Ammon's horn (tissue), 1 donor: ENCODE data around the gene TMEM151A.

Experiments
- DNase-seq: peaks from one replicate; pipeline ENCODE4 v3.0.0-alpha.2; 2016; ENCODE audit warnings: low spot score

TMEM151A gene

GRCh38 chr11:66336234-66337102, 44.8 kb downstream of the TMEM151A start, which contains the start of gene RIN1:
RIN1 (minus strand) TSS chr11:66336434; CDS start chr11:66336402, 32 bp downstream.
- DNase-seq, result peak; percentile 82

DNA sequence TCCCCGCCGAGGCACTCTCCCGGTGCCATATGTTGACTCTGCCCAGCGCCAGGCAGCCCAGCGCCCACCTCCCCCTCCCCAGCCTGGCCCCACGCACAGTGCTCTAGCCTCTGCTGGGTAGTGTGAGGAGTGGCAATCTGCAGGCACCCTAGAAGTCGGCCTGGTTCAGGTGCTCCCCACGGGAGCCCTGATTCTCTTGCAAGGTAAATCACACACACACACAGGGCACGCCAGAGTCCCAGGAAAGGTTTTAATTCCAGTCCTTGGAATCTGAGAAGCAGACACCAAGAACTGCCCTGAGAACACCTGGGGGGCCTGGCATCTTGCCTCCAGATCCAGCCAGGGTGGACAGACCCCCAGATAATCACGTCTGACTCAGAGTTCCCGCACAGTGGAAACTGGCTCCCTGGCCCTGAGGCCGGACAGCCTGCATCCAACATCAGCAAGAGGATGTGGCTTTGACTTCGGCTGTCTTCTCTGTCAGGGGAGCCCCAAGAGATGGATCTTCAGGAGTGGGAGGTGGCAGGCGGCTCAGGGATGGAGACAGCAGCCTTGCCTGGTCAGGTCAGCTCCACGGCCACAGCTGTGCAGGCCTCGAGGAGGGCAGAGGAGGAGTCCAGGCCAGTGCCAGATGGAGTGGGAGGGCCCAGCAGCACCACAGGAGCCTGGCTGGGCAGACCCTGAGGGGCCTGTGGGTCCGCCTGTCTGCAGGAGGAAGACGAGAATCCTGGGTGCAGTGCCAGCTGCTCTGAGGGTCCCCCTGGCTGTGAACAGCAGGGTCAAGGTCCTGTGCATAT, 45.6 kb downstream of the TMEM151A start:
- no peak for DNase-seq

DNA sequence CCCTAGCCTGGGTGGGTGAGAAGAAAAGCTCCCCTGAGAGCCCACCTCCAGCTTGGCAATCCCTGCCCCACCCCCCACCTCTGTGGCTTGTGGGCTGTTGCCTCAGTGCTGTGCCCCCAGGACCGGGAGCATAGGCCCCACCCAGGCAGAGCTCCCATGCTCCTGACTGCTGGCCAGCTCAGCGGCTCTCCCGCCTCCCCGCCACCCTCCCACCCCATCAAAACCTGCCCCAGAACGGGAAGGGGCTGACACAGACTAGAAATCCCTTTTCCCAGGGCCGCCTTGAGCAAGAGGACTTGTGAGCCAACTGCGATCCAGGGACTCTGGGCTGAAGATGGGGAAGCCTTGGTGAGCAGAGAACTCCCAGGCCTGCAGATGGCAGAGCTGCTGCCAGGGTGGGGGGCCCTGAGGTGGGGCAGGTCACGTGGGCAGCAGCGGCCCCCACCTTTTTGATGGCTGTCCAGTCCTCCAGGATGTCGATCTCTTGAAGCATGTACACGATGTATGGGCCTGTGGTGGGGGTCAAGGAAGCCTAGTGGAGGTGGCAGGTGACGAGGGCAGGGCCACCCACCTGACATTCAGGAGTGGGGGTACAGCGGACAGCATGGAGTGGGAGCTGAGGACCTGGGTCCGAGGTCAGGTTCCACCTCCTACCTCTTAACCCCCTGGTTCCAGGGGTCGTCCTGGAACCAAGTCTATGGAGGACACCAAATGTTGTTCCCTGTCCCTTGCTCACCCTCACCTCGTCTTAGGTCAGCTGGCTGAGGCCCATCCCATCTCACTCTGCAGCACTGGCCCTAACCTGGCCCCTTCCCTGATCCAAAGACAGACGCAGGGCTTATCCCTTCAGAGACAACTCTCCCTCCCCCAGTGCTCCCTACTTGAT, 46.8 kb downstream of the TMEM151A start:
- DNase-seq, result no peak

DNA sequence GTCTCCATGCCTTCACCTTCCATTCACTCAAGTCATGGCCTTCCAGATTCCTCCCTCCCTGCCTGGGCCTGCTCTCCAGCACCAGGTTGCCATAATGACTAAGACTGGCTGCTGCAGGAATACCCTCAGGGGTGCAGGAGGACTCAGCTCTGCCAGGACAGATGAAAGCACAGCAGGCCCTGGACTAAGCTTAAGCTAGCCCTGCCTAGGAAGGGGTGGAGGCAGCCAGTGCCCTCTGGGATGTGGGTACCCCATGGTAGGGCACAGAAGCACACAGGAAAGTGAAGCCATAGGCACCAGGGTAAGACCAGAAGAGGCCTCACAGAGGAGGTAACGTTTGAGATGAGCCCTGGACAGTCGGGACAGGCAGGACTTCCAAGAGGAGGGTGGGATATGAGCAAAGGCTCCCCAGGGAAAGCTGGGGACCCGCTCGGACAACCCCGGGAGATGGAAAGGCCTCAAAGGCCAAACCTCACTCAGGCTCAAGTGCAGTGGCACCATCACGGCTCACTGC, 47.5 kb downstream of the TMEM151A start:
- DNase-seq, result no peak

- no peak for DNase-seq
Observed at GRCh38 chr11:66339686-66340483, 48.2 kb downstream of the TMEM151A start.

DNA sequence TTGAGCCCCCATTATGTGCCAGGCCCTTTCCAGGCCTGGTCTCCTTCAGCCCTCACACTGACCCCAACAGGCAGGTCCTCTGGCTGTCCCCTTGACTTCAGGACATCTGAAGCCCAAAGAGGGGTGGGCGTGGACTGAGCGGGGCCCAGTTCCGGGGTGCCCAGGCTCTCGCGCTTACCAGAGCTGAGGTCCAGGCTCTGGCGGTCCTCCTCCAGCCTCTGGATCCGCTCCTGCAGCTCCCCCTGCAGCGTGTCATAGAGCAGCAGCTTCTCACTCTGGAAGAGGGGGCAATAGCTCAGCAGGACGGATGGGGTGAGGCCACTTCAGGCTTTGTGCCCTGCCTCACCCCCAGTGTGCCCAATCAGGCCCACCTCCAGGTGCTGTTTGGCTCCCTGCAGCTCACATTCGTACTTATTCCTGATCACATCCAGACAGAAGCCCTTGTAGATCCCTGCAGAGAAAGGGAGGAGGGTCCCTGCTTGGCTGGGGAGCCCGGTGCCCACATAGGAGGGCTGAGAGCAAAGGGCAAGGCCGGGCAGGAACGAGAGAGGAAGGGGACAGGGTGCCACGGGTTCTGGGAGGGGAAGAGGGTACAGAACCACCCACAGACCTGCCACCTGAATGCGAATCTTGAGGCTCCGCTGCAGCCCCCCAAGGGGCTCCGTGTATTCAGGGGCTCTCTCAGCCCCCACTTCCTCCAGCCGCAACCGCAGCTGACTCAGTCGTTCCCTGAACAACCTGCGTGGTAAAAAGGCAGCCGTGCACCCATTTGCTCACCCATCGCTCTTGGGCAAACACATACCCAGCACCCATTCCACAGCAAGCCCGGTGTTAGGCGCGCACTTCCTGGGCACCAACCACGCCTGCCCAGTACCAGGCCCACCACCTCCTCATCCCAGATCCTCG, 49.2 kb downstream of the TMEM151A start:
- no peak for DNase-seq

DNA sequence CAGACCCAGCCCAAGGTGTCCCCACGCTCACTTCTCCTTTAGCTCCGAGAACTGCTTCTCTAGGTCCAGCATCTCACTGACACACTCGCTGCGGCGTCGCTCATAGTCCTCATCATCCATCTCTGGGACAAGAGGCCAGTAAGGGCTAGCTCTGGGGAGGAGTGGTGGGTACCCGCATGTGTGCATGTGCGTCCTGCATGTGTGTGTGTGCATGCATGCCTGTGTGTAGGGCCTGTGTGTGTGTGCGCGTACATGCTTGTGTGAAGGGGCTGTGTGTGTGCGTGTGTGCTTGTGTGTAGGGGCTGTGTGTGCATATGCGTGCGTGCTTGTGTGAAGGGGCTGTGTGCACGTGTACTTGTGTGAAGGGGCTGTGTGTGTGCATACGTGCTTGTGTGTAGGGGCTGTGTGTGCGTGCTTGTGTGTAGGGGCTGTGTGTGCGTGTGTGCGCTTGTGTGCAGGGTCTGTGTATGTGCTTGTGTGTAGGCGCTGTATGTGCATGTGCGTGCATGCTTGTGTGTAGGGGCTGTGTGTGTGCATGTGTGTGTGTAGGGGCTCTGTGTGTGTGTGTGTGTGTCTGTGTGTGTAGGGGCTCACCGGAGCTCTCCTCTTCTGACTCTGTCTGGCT, 49.9 kb downstream of the TMEM151A start:
- no peak for DNase-seq

GRCh38 chr11:66343176-66343575, 51.5 kb downstream of the TMEM151A start:
- DNase-seq, result no peak

DNA sequence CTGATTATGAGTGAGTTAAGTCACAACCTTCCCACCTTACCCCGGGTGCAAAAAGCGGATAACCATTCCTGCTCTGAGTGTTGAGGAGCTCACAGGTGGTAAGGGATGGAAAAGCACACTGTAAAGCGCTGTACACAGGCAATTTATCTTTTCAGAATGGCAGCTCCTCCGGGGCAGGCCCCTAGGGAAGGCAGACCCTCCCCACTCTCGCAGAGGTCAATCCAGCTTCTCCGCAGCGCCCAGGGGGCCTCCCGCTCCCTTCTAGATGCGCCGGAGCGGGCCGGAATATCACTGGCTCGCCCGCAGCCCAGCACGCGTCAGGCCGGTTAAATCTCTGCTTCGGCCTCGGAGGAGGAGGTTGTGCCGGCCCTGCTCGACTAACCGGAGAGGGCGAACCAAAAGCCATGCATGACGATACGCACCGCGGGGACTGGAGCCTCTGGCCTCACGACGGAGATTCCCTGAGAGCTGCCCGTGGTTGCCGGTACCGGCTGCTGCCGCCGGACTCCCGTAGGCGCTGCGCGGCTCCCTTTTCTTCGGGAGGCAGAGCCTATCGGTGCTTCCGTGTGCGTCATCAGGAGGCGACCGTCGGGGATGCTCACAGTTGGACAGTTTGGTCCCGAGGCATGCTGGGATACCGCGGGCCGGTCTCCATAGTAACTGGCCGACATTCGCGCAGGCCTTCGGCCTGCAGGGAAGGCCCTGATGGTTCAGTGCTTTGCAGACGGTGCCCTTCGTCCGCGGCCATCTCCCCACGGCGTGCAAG, 53.0 kb downstream of the TMEM151A start, which contains the start of gene BRMS1:
Gene BRMS1 (minus strand): TSS at position 555 of the 766 bp plus-strand sequence. CDS start 2,870 bp downstream, outside the sequence.
- DNase-seq, result peak; percentile 97

- DNase-seq, result no peak
Observed at GRCh38 chr11:66345316-66345649, 53.6 kb downstream of the TMEM151A start.
